Astrocyte (in vitro differentiated cells and primary cell): ENCODE results near the gene NTSR1.

Experiments used
- CTCF ChIP-seq: IDR thresholded peaks from 2 replicates; pipeline ENCODE4 v1.5.1; 2011; ENCODE audit warnings: low read depth, mild to moderate bottlenecking, inconsistent platforms, low read length, moderate library complexity; ENCODE audit not compliant: insufficient read depth
- EZH2 ChIP-seq: IDR thresholded peaks from 2 replicates; pipeline ENCODE4 v1.6.1; 2012; ENCODE audit warnings: mild to moderate bottlenecking, low read length, inconsistent platforms; ENCODE audit not compliant: insufficient read depth

DNA sequence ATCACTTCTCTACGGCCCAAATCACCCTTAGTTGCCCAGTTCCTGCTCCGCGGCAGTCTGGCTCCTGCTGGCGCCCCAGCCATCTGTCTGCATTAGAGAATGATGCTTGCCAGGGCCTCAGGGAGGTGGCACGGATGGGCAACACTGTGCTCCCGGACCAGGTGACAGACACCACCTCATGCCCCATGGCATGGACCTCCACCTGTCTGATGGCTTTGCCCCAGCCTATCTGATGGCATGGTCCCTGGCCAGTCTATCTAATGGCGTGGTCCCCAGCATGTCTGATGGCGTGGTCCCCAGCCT is 68.8 kb downstream of the NTSR1 start:
- TF ChIP-seq CTCF = no peak
- TF ChIP-seq EZH2 = no peak
